DND-41 (cell line): ENCODE results near the gene GPATCH2.

ENCODE experiments used
- CTCF ChIP-seq: IDR thresholded peaks from 2 replicates; pipeline ENCODE4 v1.5.1; 2012; ENCODE audit warnings: borderline replicate concordance, low read length, moderate library complexity, mild to moderate bottlenecking; ENCODE audit not compliant: poor library complexity, severe bottlenecking; ENCODE audit errors: extremely low read depth
- EZH2 ChIP-seq: IDR thresholded peaks from 3 replicates; pipeline ENCODE4 v1.6.1; 2012; ENCODE audit warnings: borderline replicate concordance, low read depth, mild to moderate bottlenecking, moderate library complexity, low read length, inconsistent platforms; ENCODE audit not compliant: severe bottlenecking

- TF ChIP-seq CTCF: no peak
- no peak for TF ChIP-seq EZH2
Observed at GRCh38 chr1:217433664-217434063, 197.2 kb downstream of the GPATCH2 start.
